GM13976 (cell line): ENCODE data around the gene SF3B3.
"Not testable (repeated sequence)": the region's sequence is repeated elsewhere in the genome, so short reads cannot be mapped to it uniquely, and the experiment has no call there.

ENCODE experiments used
- DNase-seq: peaks from one replicate; pipeline ENCODE4 v3.0.0; 2012; ENCODE audit warnings: low spot score
- CTCF ChIP-seq: IDR thresholded peaks from 2 replicates; pipeline ENCODE4 v1.5.1; 2012; ENCODE audit warnings: borderline replicate concordance, mild to moderate bottlenecking; ENCODE audit not compliant: insufficient read depth; ENCODE audit errors: extremely low read depth, missing control alignments, control extremely low read depth
- in situ Hi-C: fragments of 300-500 bp; cut with MboI; formaldehyde crosslinking; loops from one replicate; pipeline ENCODE4 v1.12.0; 2022; ENCODE audit warnings: low sequenced_read_pairs, mixed read lengths, inconsistent platforms; ENCODE audit not compliant: unreplicated experiment

The SF3B3 gene

GRCh38 chr16:70586731-70587130, 63.1 kb downstream of the SF3B3 start:
- no peak for DNase-seq
- in situ Hi-C loops: no loop called here
- TF ChIP-seq CTCF: no peak

GRCh38 chr16:70588565-70588964, 64.9 kb downstream of the SF3B3 start:
- DNase-seq: no peak
- TF ChIP-seq CTCF: no peak
- in situ Hi-C loops: no loop called here

GRCh38 chr16:70589416-70589815, 65.8 kb downstream of the SF3B3 start:
- in situ Hi-C loops, DNase-seq: not testable (repeated sequence)

GRCh38 chr16:70589998-70590471, 66.4 kb downstream of the SF3B3 start:
- DNase-seq: no peak
- TF ChIP-seq CTCF: no peak
- in situ Hi-C loops: no loop called here

GRCh38 chr16:70590722-70591415, 67.3 kb downstream of the SF3B3 start:
- no peak for TF ChIP-seq CTCF
- in situ Hi-C loops: no loop called here
- no peak for DNase-seq

- in situ Hi-C loops: no loop called here
- DNase-seq: no peak
- TF ChIP-seq CTCF: no peak
Measured at GRCh38 chr16:70591615-70592014, 68.0 kb downstream of the SF3B3 start.

GRCh38 chr16:70592106-70592571, 68.5 kb downstream of the SF3B3 start:
- no peak for DNase-seq
- in situ Hi-C loops: no loop called here

More at GRCh38 chr16:70592106-70592571, 68.5 kb downstream of the SF3B3 start:
- TF ChIP-seq CTCF: no peak
